Thyroid gland (tissue), 4 donors: ENCODE measurements around the gene HERPUD1.

Experiments
- POLR2A ChIP-seq, 2 donors: fragments of 450-650 bp; IDR thresholded peaks; one replicate each; pipeline ENCODE4 v1.6.1; 2017; ENCODE audit warnings: antibody characterized with exemption in 2 of 2, mild to moderate bottlenecking in 2 of 2, moderate library complexity in 1 of 2
- TF ChIP-seq, protein P1 (sequence below), 6 experiments: fragments of 200-600 bp in 3 of 6; fragments of 450-650 bp in 3 of 6; sonication (generic) in 3 of 6; IDR thresholded peaks; one replicate each; pipeline ENCODE4 v1.5.1; 2016 to 2019; ENCODE audit warnings: antibody characterized with exemption in 6 of 6, mild to moderate bottlenecking in 2 of 6, inconsistent platforms in 1 of 6, moderate library complexity in 1 of 6

- TF ChIP-seq, protein P1, sequence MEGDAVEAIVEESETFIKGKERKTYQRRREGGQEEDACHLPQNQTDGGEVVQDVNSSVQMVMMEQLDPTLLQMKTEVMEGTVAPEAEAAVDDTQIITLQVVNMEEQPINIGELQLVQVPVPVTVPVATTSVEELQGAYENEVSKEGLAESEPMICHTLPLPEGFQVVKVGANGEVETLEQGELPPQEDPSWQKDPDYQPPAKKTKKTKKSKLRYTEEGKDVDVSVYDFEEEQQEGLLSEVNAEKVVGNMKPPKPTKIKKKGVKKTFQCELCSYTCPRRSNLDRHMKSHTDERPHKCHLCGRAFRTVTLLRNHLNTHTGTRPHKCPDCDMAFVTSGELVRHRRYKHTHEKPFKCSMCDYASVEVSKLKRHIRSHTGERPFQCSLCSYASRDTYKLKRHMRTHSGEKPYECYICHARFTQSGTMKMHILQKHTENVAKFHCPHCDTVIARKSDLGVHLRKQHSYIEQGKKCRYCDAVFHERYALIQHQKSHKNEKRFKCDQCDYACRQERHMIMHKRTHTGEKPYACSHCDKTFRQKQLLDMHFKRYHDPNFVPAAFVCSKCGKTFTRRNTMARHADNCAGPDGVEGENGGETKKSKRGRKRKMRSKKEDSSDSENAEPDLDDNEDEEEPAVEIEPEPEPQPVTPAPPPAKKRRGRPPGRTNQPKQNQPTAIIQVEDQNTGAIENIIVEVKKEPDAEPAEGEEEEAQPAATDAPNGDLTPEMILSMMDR (IDR thresholded peaks at IDR 0.05) = no peak
- peak; percentile 37 to 69 for TF ChIP-seq POLR2A (IDR thresholded peaks at IDR 0.05)
Measured at GRCh38 chr16:56988948-56989945, 57.3 kb downstream of the HERPUD1 start, which contains the start of gene NLRC5.
